HEK293 (cell line): Measurements from ENCODE around the gene SPP2.

Experiments
- CTCF ChIA-PET: fragments of 350-600 bp; formaldehyde crosslinking; extraction: SDS; loops from one replicate; lab custom pipeline; 2021; ENCODE audit warnings: antibody characterized with exemption; lab: Yijun Ruan, JAX
- POLR2A ChIA-PET: fragments of 300-600 bp; formaldehyde crosslinking; extraction: SDS; loops from one replicate; lab custom pipeline; 2020; ENCODE audit warnings: antibody characterized with exemption, inconsistent platforms; lab: Yijun Ruan, JAX
- H3K27ac ChIP-seq: fragments of 200-500 bp; sonication (Bioruptor generic); 2 replicates; pipeline ENCODE4 v1.5.1; 2014; ENCODE audit warnings: low read depth, low read length, control low read depth, inconsistent platforms; ENCODE audit errors: extremely low read depth
- H3K36me3 ChIP-seq, 2 experiments: fragments of 200-500 bp in 1 of 2; sonication (Bioruptor generic) in 1 of 2; 1 replicate in 1 of 2; 2 replicates in 1 of 2; pipeline ENCODE4 v1.5.1; 2014 to 2017; ENCODE audit warnings: inconsistent platforms in 2 of 2, low read length in 2 of 2; ENCODE audit not compliant: control insufficient read depth in 2 of 2, insufficient read depth in 1 of 2
- H3K4me1 ChIP-seq: fragments of 200-500 bp; sonication (Bioruptor generic); 2 replicates; pipeline ENCODE4 v1.5.1; 2014; ENCODE audit warnings: mild to moderate bottlenecking, low read length, inconsistent platforms; ENCODE audit not compliant: control insufficient read depth, insufficient read depth
- H3K4me3 ChIP-seq: 2 replicates; pipeline ENCODE4 v1.5.1; 2011; ENCODE audit warnings: low read depth, mild to moderate bottlenecking, control low read depth, low read length, moderate library complexity
- H3K9me3 ChIP-seq: fragments of 200-500 bp; sonication (Bioruptor generic); 2 replicates; pipeline ENCODE4 v1.5.1; 2014; ENCODE audit warnings: low read depth, low read length, inconsistent platforms; ENCODE audit not compliant: control insufficient read depth, insufficient read depth
- KLF16 ChIP-seq: fragments of 450-650 bp; formaldehyde crosslinking; IDR thresholded peaks from 2 replicates; pipeline ENCODE4 v1.5.1; 2017; ENCODE audit warnings: missing biosample characterization, missing genetic modification characterization
- PRDM4 ChIP-seq: fragments of 450-650 bp; formaldehyde crosslinking; IDR thresholded peaks from 2 replicates; pipeline ENCODE4 v1.5.1; 2017; ENCODE audit warnings: missing biosample characterization, missing genetic modification characterization
- SCRT2 ChIP-seq: fragments of 450-650 bp; formaldehyde crosslinking; IDR thresholded peaks from 2 replicates; pipeline ENCODE4 v1.5.1; 2016; ENCODE audit warnings: missing biosample characterization, missing genetic modification characterization
- ZBTB17 ChIP-seq: fragments of 450-650 bp; formaldehyde crosslinking; IDR thresholded peaks from 2 replicates; pipeline ENCODE4 v1.5.1; 2016; ENCODE audit warnings: missing biosample characterization, missing genetic modification characterization
- ZBTB44 ChIP-seq: fragments of 450-650 bp; IDR thresholded peaks from 2 replicates; pipeline ENCODE4 v1.5.1; 2018; ENCODE audit warnings: missing biosample characterization, mild to moderate bottlenecking, missing genetic modification characterization
- ZFP3 ChIP-seq: fragments of 450-650 bp; formaldehyde crosslinking; IDR thresholded peaks from 2 replicates; pipeline ENCODE4 v1.5.1; 2016; ENCODE audit warnings: low read depth, missing biosample characterization, missing genetic modification characterization
- ZNF169 ChIP-seq: fragments of 450-650 bp; formaldehyde crosslinking; IDR thresholded peaks from 2 replicates; pipeline ENCODE4 v1.5.1; 2016; ENCODE audit warnings: missing biosample characterization, missing genetic modification characterization
- ZNF174 ChIP-seq: fragments of 450-650 bp; formaldehyde crosslinking; IDR thresholded peaks from 2 replicates; pipeline ENCODE4 v1.5.0; 2017; ENCODE audit warnings: missing biosample characterization, mild to moderate bottlenecking, missing genetic modification characterization
- ZNF341 ChIP-seq: fragments of 450-650 bp; formaldehyde crosslinking; IDR thresholded peaks from 2 replicates; pipeline ENCODE4; 2016; ENCODE audit warnings: low read depth, missing biosample characterization, missing genetic modification characterization
- ZNF510 ChIP-seq: fragments of 450-650 bp; formaldehyde crosslinking; IDR thresholded peaks from 2 replicates; pipeline ENCODE4 v1.5.1; 2018; ENCODE audit warnings: mild to moderate bottlenecking, missing genetic modification characterization, missing biosample characterization; ENCODE audit not compliant: insufficient replicate concordance
- ZNF514 ChIP-seq: fragments of 450-650 bp; formaldehyde crosslinking; IDR thresholded peaks from 2 replicates; pipeline ENCODE4 v1.5.1; 2016; ENCODE audit warnings: missing biosample characterization, missing genetic modification characterization
- ZNF530 ChIP-seq: fragments of 450-650 bp; formaldehyde crosslinking; IDR thresholded peaks from 2 replicates; pipeline ENCODE4 v1.5.1; 2016; ENCODE audit warnings: low read depth, missing biosample characterization, missing genetic modification characterization
- ZNF561 ChIP-seq: fragments of 450-650 bp; IDR thresholded peaks from 2 replicates; pipeline ENCODE4 v1.5.1; 2018; ENCODE audit warnings: missing biosample characterization, missing genetic modification characterization, borderline replicate concordance
- ZNF600 ChIP-seq: fragments of 450-650 bp; formaldehyde crosslinking; IDR thresholded peaks from 2 replicates; pipeline ENCODE4 v1.5.1; 2016; ENCODE audit warnings: missing biosample characterization, missing genetic modification characterization
- ZNF621 ChIP-seq: fragments of 450-650 bp; formaldehyde crosslinking; IDR thresholded peaks from 2 replicates; pipeline ENCODE4 v1.5.1; 2017; ENCODE audit warnings: missing biosample characterization, missing genetic modification characterization
- ZNF777 ChIP-seq: fragments of 450-650 bp; formaldehyde crosslinking; IDR thresholded peaks from 2 replicates; pipeline ENCODE4 v1.5.1; 2017; ENCODE audit warnings: missing biosample characterization, missing genetic modification characterization, borderline replicate concordance
- ZNF785 ChIP-seq: fragments of 450-650 bp; formaldehyde crosslinking; IDR thresholded peaks from 2 replicates; pipeline ENCODE4 v1.5.1; 2016; ENCODE audit warnings: missing biosample characterization, missing genetic modification characterization
- ZNF830 ChIP-seq: fragments of 450-650 bp; IDR thresholded peaks from 2 replicates; pipeline ENCODE4 v1.5.0; 2018; ENCODE audit warnings: missing biosample characterization, missing genetic modification characterization, low read depth, mild to moderate bottlenecking, moderate library complexity
- ZNF837 ChIP-seq: fragments of 450-650 bp; formaldehyde crosslinking; IDR thresholded peaks from 2 replicates; pipeline ENCODE4 v1.5.1; 2016; ENCODE audit warnings: missing biosample characterization, missing genetic modification characterization
- ZSCAN23 ChIP-seq: fragments of 450-650 bp; formaldehyde crosslinking; IDR thresholded peaks from 2 replicates; pipeline ENCODE4 v1.5.1; 2016; ENCODE audit warnings: missing biosample characterization, missing genetic modification characterization
- TF ChIP-seq, protein P1 (sequence below): fragments of 450-650 bp; formaldehyde crosslinking; IDR thresholded peaks from 2 replicates; pipeline ENCODE4 v1.5.1; 2017; ENCODE audit warnings: missing biosample characterization, missing genetic modification characterization

SPP2 gene

GRCh38 chr2:234071664-234072063, 21.2 kb downstream of the SPP2 start:
- no peaks in the 10 kb centered on the region for H3K36me3 ChIP-seq
- CTCF ChIA-PET = no interaction called here
- POLR2A ChIA-PET = no interaction called here
- no peak for TF ChIP-seq ZNF174 (tag by site-specific recombination)
- TF ChIP-seq ZFP3 (tag by site-specific recombination) = no peak
- TF ChIP-seq, protein P1, sequence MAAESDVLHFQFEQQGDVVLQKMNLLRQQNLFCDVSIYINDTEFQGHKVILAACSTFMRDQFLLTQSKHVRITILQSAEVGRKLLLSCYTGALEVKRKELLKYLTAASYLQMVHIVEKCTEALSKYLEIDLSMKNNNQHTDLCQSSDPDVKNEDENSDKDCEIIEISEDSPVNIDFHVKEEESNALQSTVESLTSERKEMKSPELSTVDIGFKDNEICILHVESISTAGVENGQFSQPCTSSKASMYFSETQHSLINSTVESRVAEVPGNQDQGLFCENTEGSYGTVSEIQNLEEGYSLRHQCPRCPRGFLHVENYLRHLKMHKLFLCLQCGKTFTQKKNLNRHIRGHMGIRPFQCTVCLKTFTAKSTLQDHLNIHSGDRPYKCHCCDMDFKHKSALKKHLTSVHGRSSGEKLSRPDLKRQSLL (tag by site-specific recombination) = no peak
- TF ChIP-seq ZNF600 (tag by site-specific recombination) = no peak
- no peaks in the 10 kb centered on the region; the same call in 1 of the 2 replicates for H3K9me3 ChIP-seq
- H3K4me3 ChIP-seq = no peak overlapping the region
- H3K4me1 ChIP-seq = no peaks in the 10 kb centered on the region
- no peak overlapping the region for H3K27ac ChIP-seq

DNA sequence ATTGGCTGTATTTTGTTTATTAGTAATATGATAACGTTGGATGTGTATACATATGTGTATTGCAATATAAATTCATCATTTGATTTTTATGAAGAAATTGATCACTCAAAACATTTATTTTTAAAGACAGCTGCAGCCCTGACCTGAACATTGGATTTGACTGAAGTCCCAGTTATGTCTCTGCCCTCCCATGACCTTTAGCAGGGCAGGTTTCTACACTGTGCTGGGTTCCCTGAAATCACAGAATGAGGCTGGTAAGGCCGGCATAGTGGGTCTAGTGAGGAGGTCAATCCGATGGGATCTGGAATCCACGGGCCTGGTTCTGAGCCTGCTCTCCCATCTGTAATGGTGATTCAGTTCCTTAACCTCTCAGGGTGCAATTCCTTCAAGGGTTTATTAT, 22.0 kb downstream of the SPP2 start:
- H3K4me1 ChIP-seq = no peaks in the 10 kb centered on the region
- POLR2A ChIA-PET = no interaction called here
- CTCF ChIA-PET = interaction anchor here (0.6 kb wide), 1 partner anchor 140 kb away, joined by 3 read pairs; no protein-coding TSS in a partner anchor

More for the DNA sequence above, 22.0 kb downstream of the SPP2 start:
- no peaks in the 10 kb centered on the region for H3K36me3 ChIP-seq
- no peak overlapping the region for H3K27ac ChIP-seq
- H3K4me3 ChIP-seq = no peak overlapping the region
- no peak for TF ChIP-seq ZBTB44 (tag by site-specific recombination)
- no peak for TF ChIP-seq ZNF777 (tag by site-specific recombination)
- TF ChIP-seq ZNF510 (tag by site-specific recombination) = no peak
- no peak for TF ChIP-seq ZNF341 (tag by site-specific recombination)
- no peak for TF ChIP-seq ZBTB17
- no peak for TF ChIP-seq ZNF561 (tag by site-specific recombination)
- TF ChIP-seq ZNF785 (tag by site-specific recombination) = no peak
- TF ChIP-seq ZNF837 (tag by site-specific recombination) = no peak
- TF ChIP-seq ZNF621 (tag by site-specific recombination) = no peak
- no peak for TF ChIP-seq PRDM4 (tag by site-specific recombination)
- no peak for TF ChIP-seq ZNF514
- TF ChIP-seq ZNF530 (tag by site-specific recombination) = no peak
- no peak for TF ChIP-seq KLF16 (tag by site-specific recombination)
- no peak for TF ChIP-seq ZNF169 (tag by site-specific recombination)
- no peak for TF ChIP-seq ZNF830
- TF ChIP-seq SCRT2 = no peak
- no peak for TF ChIP-seq ZSCAN23 (tag by site-specific recombination)
- no peaks in the 10 kb centered on the region; the same call in 1 of the 2 replicates for H3K9me3 ChIP-seq
